Tibial nerve (tissue), 4 donors: ENCODE measurements around the gene ARF1. TPM values are rescaled to one million over a fixed set of nuclear protein-coding genes. Genes with fewer than 3 reads are reported as not detected.

ENCODE experiments used
- DNase-seq, 2 donors: peaks; one replicate each; pipeline ENCODE4 v3.0.0-alpha.2; 2019; ENCODE audit warnings: low spot score in 2 of 2
- H3K27ac ChIP-seq, 4 donors: fragments of 200-600 bp; sonication (generic) in 3 of 4; one replicate each; pipeline ENCODE4 v1.5.1; 2017 to 2019; ENCODE audit warnings: mild to moderate bottlenecking in 1 of 4
- H3K27me3 ChIP-seq, 2 donors: fragments of 200-600 bp; sonication (generic) in 1 of 2; one replicate each; pipeline versions ENCODE4 v1.5.1 to v1.6.0; 2017 to 2019
- H3K36me3 ChIP-seq, 3 donors: fragments of 200-600 bp; sonication (generic); one replicate each; pipeline ENCODE4 v1.5.1; 2018 to 2019
- H3K4me1 ChIP-seq, 4 donors: fragments of 200-600 bp; sonication (generic) in 3 of 4; one replicate each; pipeline ENCODE4 v1.5.1; 2017 to 2019
- H3K4me3 ChIP-seq, 4 donors: fragments of 200-600 bp; sonication (generic) in 3 of 4; one replicate each; pipeline ENCODE4 v1.5.1; 2017 to 2019; ENCODE audit warnings: mild to moderate bottlenecking in 1 of 4, moderate library complexity in 1 of 4
- H3K9me3 ChIP-seq, 4 donors: fragments of 200-600 bp; sonication (generic) in 3 of 4; one replicate each; pipeline ENCODE4 v1.5.1; 2017 to 2019
- CTCF ChIP-seq, 5 experiments: fragments of 200-600 bp in 3 of 5; fragments of 450-650 bp in 2 of 5; sonication (generic) in 3 of 5; IDR thresholded peaks; one replicate each; pipeline ENCODE4 v1.5.1; 2016 to 2019; ENCODE audit warnings: antibody characterized with exemption in 5 of 5, mild to moderate bottlenecking in 3 of 5, moderate library complexity in 2 of 5
- EP300 ChIP-seq, 2 donors: sonication (generic); formaldehyde crosslinking; IDR thresholded peaks; one replicate each; pipeline ENCODE4 v1.6.1; 2017; ENCODE audit warnings: antibody characterized with exemption in 2 of 2, mild to moderate bottlenecking in 1 of 2
- POLR2A ChIP-seq, 2 donors: fragments of 450-650 bp; IDR thresholded peaks; one replicate each; pipeline ENCODE4 v1.6.1; 2017; ENCODE audit warnings: antibody characterized with exemption in 2 of 2, mild to moderate bottlenecking in 2 of 2, moderate library complexity in 2 of 2
- WGBS, 2 donors: methylation state at CpG; one replicate each; pipeline ENCODE4 v1.1.5; 2018; 5-methylcytosine and 5-hydroxymethylcytosine counted together
- total RNA-seq, 4 donors: library from RNA; depleted of rRNA; stranded (reverse); fragments of >200 nt; gene quantifications; one replicate each; pipeline ENCODE4 v1.1.0, GENCODE V29; 2016

The ARF1 gene
- total RNA-seq, 4 donors from 2014 or later, result 251 to 311 (median 258) TPM

- Histone ChIP-seq H3K27me3 (peaks cover 0 to 96% of the 10 kb centered on the region in 2 donors), H3K9me3 (peaks cover 0 to 9% (median 0%) of the 10 kb centered on the region in 4 donors), H3K4me1 (peaks cover 0 to 22% (median 5%) of the 10 kb centered on the region in 4 donors), H3K36me3 (no peaks in the 10 kb centered on the region), H3K27ac (no peak overlapping the region), H3K4me3 (no peak overlapping the region)
- no peak for TF ChIP-seq POLR2A (IDR thresholded peaks at IDR 0.05)
- no peak for TF ChIP-seq CTCF (IDR thresholded peaks at IDR 0.05)
- no peak for TF ChIP-seq EP300 (IDR thresholded peaks at IDR 0.05)
- WGBS, 2 donors, result 69 to 83% methylated on average over 3 to 4 of the region's 4 CpGs
- no peak for DNase-seq
Observed at GRCh38 chr1:228062812-228063211, 19.7 kb upstream of the ARF1 start.

- Histone ChIP-seq H3K36me3 (no peaks in the 10 kb centered on the region), H3K4me3 (no peak overlapping the region), H3K4me1 (peaks cover 0 to 22% (median 5%) of the 10 kb centered on the region in 4 donors), H3K27me3 (peaks cover 0 to 92% of the 10 kb centered on the region in 2 donors), H3K9me3 (peaks cover 0 to 7% (median 0%) of the 10 kb centered on the region in 4 donors), H3K27ac (no peak overlapping the region)
- TF ChIP-seq POLR2A (IDR thresholded peaks at IDR 0.05) (no peak), EP300 (IDR thresholded peaks at IDR 0.05) (no peak), CTCF (IDR thresholded peaks at IDR 0.05) (no peak)
- DNase-seq, result no peak
- WGBS, 2 donors, result 72 to 86% methylated on average over 2 to 7 of the region's 15 CpGs
Observed at GRCh38 chr1:228063251-228064191, 19.0 kb upstream of the ARF1 start.

GRCh38 chr1:228064296-228064695 lies 18.2 kb upstream of the ARF1 start:
- Histone ChIP-seq H3K36me3 (no peaks in the 10 kb centered on the region), H3K9me3 (peaks cover 0 to 4% (median 0%) of the 10 kb centered on the region in 4 donors), H3K4me1 (peaks cover 0 to 19% (median 5%) of the 10 kb centered on the region in 4 donors), H3K27me3 (peaks cover 0 to 85% of the 10 kb centered on the region in 2 donors), H3K4me3 (no peak overlapping the region), H3K27ac (no peak overlapping the region)
- TF ChIP-seq POLR2A (IDR thresholded peaks at IDR 0.05) (no peak), CTCF (IDR thresholded peaks at IDR 0.05) (no peak), EP300 (IDR thresholded peaks at IDR 0.05) (no peak)
- DNase-seq, result no peak
- WGBS, 2 donors, result 40 to 61% methylated on average over 1 to 6 of the region's 8 CpGs

GRCh38 chr1:228064741-228065542 lies 17.6 kb upstream of the ARF1 start:
- Histone ChIP-seq H3K27ac (no peak overlapping the region), H3K36me3 (no peaks in the 10 kb centered on the region), H3K9me3 (no peaks in the 10 kb centered on the region), H3K4me3 (no peak overlapping the region), H3K4me1 (peaks cover 0 to 13% (median 4%) of the 10 kb centered on the region in 4 donors), H3K27me3 (peaks cover 0 to 78% of the 10 kb centered on the region in 2 donors)
- WGBS, 2 donors, result 59 to 60% methylated on average over 8 to 13 of the region's 15 CpGs
- TF ChIP-seq POLR2A (IDR thresholded peaks at IDR 0.05), result no peak
- no peak for TF ChIP-seq CTCF (IDR thresholded peaks at IDR 0.05)
- TF ChIP-seq EP300 (IDR thresholded peaks at IDR 0.05), result no peak
- DNase-seq, result no peak
